Liver (tissue), 9 donors: ENCODE results near the gene DCUN1D2. TPM values are rescaled to one million over a fixed set of nuclear protein-coding genes. Genes with fewer than 3 reads are reported as not detected.

ENCODE experiments used
- DNase-seq: peaks from one replicate; pipeline ENCODE4 v3.0.0-alpha.2; 2017; ENCODE audit warnings: low spot score
- H3K27ac ChIP-seq, 2 donors: one replicate each; pipeline ENCODE4 v1.7.0; 2013; ENCODE audit warnings: inconsistent platforms in 2 of 2, low read length in 2 of 2, control low read depth in 1 of 2, low read depth in 1 of 2, mild to moderate bottlenecking in 1 of 2
- H3K27me3 ChIP-seq, 4 donors: one replicate each; pipeline versions ENCODE4 v1.6.1 to v1.7.0; 2013; ENCODE audit warnings: low read length in 3 of 4, inconsistent platforms in 1 of 4, mild to moderate bottlenecking in 1 of 4, moderate library complexity in 1 of 4; ENCODE audit not compliant: control insufficient read depth in 4 of 4, insufficient read depth in 4 of 4
- H3K36me3 ChIP-seq, 4 donors: one replicate each; pipeline versions ENCODE4 v1.6.1 to v1.7.0; 2013; ENCODE audit warnings: low read length in 3 of 4, mild to moderate bottlenecking in 3 of 4, low read depth in 1 of 4, moderate library complexity in 1 of 4; ENCODE audit not compliant: control insufficient read depth in 4 of 4, insufficient read depth in 3 of 4
- H3K4me1 ChIP-seq, 4 donors: one replicate each; pipeline versions ENCODE4 v1.6.1 to v1.7.0; 2013; ENCODE audit warnings: low read length in 3 of 4, mild to moderate bottlenecking in 3 of 4, moderate library complexity in 1 of 4; ENCODE audit not compliant: control insufficient read depth in 4 of 4, insufficient read depth in 4 of 4
- H3K4me3 ChIP-seq, 3 donors: one replicate each; pipeline versions ENCODE4 v1.6.1 to v1.7.0; 2013; ENCODE audit warnings: low read length in 3 of 3, control low read depth in 1 of 3, low read depth in 1 of 3, mild to moderate bottlenecking in 1 of 3
- H3K9ac ChIP-seq, 2 donors: one replicate each; pipeline ENCODE4 v1.7.0; 2013; ENCODE audit warnings: low read length in 2 of 2, mild to moderate bottlenecking in 2 of 2, moderate library complexity in 2 of 2, control low read depth in 1 of 2, low read depth in 1 of 2
- H3K9me3 ChIP-seq, 4 donors: one replicate each; pipeline versions ENCODE4 v1.6.1 to v1.7.0; 2013; ENCODE audit warnings: low read length in 3 of 4; ENCODE audit not compliant: control insufficient read depth in 4 of 4
- ATF3 ChIP-seq: IDR thresholded peaks from 2 replicates; pipeline ENCODE4 v1.6.1; 2016; ENCODE audit warnings: antibody characterized with exemption
- EGR1 ChIP-seq, 2 donors: IDR thresholded peaks; 2 replicates each; pipeline ENCODE4 v1.6.1; 2016 to 2018; ENCODE audit warnings: antibody characterized with exemption in 2 of 2, low read depth in 2 of 2
- HNF4A ChIP-seq, 2 donors: conservative IDR thresholded peaks; 2 replicates each; pipeline ENCODE4 v1.6.1; 2016; ENCODE audit warnings: antibody characterized with exemption in 2 of 2, mild to moderate bottlenecking in 2 of 2
- HNF4G ChIP-seq: IDR thresholded peaks from 2 replicates; pipeline ENCODE4 v1.6.1; 2016; ENCODE audit warnings: antibody characterized with exemption
- JUND ChIP-seq, 2 donors: IDR thresholded peaks; 2 replicates each; pipeline ENCODE4 v1.6.1; 2016; ENCODE audit warnings: antibody characterized with exemption in 2 of 2
- MAX ChIP-seq: IDR thresholded peaks from 2 replicates; pipeline ENCODE4 v1.6.1; 2016; ENCODE audit warnings: antibody characterized with exemption
- RAD21 ChIP-seq, 2 donors: IDR thresholded peaks; 2 replicates each; pipeline ENCODE4 v1.6.1; 2016; ENCODE audit warnings: antibody characterized with exemption in 2 of 2, mild to moderate bottlenecking in 2 of 2
- REST ChIP-seq: IDR thresholded peaks from 2 replicates; pipeline ENCODE4 v1.6.1; 2016; ENCODE audit warnings: antibody characterized with exemption, mild to moderate bottlenecking
- RXRA ChIP-seq, 2 donors: IDR thresholded peaks; 2 replicates each; pipeline ENCODE4 v1.6.1; 2017 to 2018; ENCODE audit warnings: antibody characterized with exemption in 2 of 2, mild to moderate bottlenecking in 1 of 2
- SP1 ChIP-seq: IDR thresholded peaks from 2 replicates; pipeline ENCODE4 v1.6.1; 2018; ENCODE audit warnings: antibody characterized with exemption, mild to moderate bottlenecking
- TAF1 ChIP-seq: conservative IDR thresholded peaks from 2 replicates; pipeline ENCODE4 v1.6.1; 2016; ENCODE audit warnings: antibody characterized with exemption, mild to moderate bottlenecking
- YY1 ChIP-seq: IDR thresholded peaks from 2 replicates; pipeline ENCODE4 v1.6.1; 2016; ENCODE audit warnings: antibody characterized with exemption, mild to moderate bottlenecking
- ZBTB33 ChIP-seq: IDR thresholded peaks from 2 replicates; pipeline ENCODE4 v1.6.1; 2016; ENCODE audit warnings: antibody characterized with exemption
- WGBS: extraction: QIAGEN DNeasy Blood & Tissue Kit; methylation state at CpG from one replicate; pipeline ENCODE4 v1.1.7; 2013; 5-methylcytosine and 5-hydroxymethylcytosine counted together
- polyA plus RNA-seq, 2 donors: library from polyadenylated mRNA; stranded (reverse) in 1 of 2; unstranded in 1 of 2; fragments of 200-250 nt in 1 of 2; fragments of >200 nt in 1 of 2; fragmentation: Nextera tagmentation in 1 of 2; extraction: Ambion mirVana in 1 of 2; gene quantifications; one replicate each; pipeline versions ENCODE4 v1.2.1 to v1.2.3, GENCODE V29; 2013 to 2015
- total RNA-seq, 2 donors: library from RNA; depleted of rRNA; stranded (reverse); fragments of >200 nt; gene quantifications; one replicate each; pipeline ENCODE4 v1.2.3, GENCODE V29; 2014
- donor health status: healthy.
- donor health status: healthy.
- donor health status: healthy.
- donor health status: healthy.
- donor health status: healthy.

The DCUN1D2 gene
- total and polyA plus RNA-seq, 4 donors, result 4.0 to 13.1 (median 5.5) TPM

- TF ChIP-seq EGR1 (IDR thresholded peaks at IDR 0.05; ENCODE audit: low read depth in 2 of 2) (no peak), RAD21 (IDR thresholded peaks at IDR 0.05) (no peak), JUND (IDR thresholded peaks at IDR 0.05) (no peak), ATF3 (no peak), MAX (no peak), RXRA (IDR thresholded peaks at IDR 0.05) (no peak), HNF4A (conservative IDR thresholded peaks at IDR 0.05) (no peak), SP1 (no peak), TAF1 (no peak)
- H3K9me3 ChIP-seq, result no peaks in the 10 kb centered on the region
- no peak overlapping the region for H3K27ac ChIP-seq
- no peak overlapping the region for H3K4me3 ChIP-seq
- no peaks in the 10 kb centered on the region for H3K27me3 ChIP-seq
- WGBS, result 90% methylated on average over 4 of the region's 4 CpGs
- H3K36me3 ChIP-seq, result no peaks in the 10 kb centered on the region
- H3K9ac ChIP-seq, result no peak overlapping the region
- H3K4me1 ChIP-seq, result peaks cover 10 to 33% (median 17%) of the 10 kb centered on the region in 4 donors
- DNase-seq, result no peak
Observed at GRCh38 chr13:113486698-113487097, 3.8 kb downstream of the DCUN1D2 start.

GRCh38 chr13:113485545-113485944 lies 5.0 kb downstream of the DCUN1D2 start:
- WGBS, result 90% methylated on average over 13 of the region's 13 CpGs
- H3K36me3 ChIP-seq, result no peaks in the 10 kb centered on the region
- DNase-seq, result no peak
- no peak overlapping the region for H3K27ac ChIP-seq
- H3K4me3 ChIP-seq, result no peak overlapping the region
- H3K4me1 ChIP-seq, result peaks cover 6 to 27% (median 13%) of the 10 kb centered on the region in 4 donors
- TF ChIP-seq YY1, result no peak
- no peak for TF ChIP-seq REST
- no peak for TF ChIP-seq EGR1 (IDR thresholded peaks at IDR 0.05; ENCODE audit: low read depth in 2 of 2)
- TF ChIP-seq HNF4G, result no peak
- TF ChIP-seq ZBTB33, result no peak
- TF ChIP-seq JUND (IDR thresholded peaks at IDR 0.05), result no peak
- no peak for TF ChIP-seq ATF3
- H3K9me3 ChIP-seq, result no peaks in the 10 kb centered on the region
- H3K27me3 ChIP-seq, result no peaks in the 10 kb centered on the region
- H3K9ac ChIP-seq, result no peak overlapping the region
